8988T (cell line): Measurements from ENCODE around the gene ASB5.
A peak's percentile ranks its signal among the peaks of the same experiment; 100 is the strongest.
"Not testable (repeated sequence)": the region's sequence is repeated elsewhere in the genome, so short reads cannot be mapped to it uniquely, and the experiment has no call there.

Source experiments
- DNase-seq: peaks from one replicate; pipeline ENCODE4 v3.0.0; 2011

ASB5 gene

DNA sequence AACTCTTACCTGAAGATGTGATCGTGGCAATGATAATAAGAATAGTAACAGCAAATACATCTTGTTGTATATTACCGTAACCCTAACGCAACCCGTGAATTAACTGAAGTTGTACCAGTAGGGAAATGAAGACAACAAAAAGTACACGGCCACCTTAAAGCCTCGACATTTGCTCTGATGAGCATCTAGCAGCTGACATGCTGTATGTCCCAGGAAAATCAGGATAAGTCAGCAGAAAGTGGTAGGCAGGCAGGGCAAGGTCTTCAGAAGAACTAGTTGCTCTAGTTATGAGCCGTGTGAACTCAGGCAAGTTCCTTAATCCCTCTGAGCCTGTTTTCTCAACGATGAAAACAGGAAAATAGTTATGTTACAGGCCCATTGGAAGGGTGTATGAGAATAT lies 7.7 kb upstream of the ASB5 start:
- no peak for DNase-seq

DNA sequence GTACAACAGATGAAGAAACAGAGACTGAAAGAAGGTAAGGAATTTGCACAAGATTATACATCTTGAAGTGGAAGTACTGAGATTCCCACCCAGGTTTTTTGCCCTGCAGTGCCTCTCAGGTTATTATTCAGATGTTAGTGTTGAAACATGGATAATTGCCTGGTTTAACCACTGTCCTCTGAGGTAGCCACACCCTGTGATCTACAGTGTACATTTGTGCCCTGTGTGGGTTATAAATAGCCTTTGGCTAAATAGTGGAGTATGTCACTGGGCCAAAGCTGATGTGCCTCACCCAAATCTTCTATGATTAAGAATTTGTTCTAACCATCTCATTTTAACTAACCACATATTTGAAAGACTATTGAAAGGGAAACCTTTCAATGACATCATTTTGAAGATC lies 5.4 kb upstream of the ASB5 start:
- DNase-seq, result no peak

DNA sequence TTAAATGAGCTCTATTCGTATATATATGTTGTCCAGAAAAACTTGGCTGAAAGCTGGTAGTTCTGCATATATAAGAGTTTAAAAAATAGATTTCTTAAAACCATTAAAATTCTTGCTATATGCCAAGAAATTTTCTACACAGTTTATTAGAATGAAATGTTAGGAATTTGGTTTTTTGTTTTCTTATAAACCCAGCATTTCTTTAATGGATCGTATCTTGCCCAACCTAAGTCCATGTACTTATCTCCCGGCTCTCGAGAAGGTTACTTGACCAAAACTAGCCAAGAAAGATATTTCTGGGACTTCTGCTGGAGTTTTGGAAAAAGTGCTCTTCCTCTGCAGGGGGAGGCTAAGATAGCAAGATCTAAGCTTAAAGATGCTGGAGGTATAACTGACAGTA lies 4.7 kb upstream of the ASB5 start:
- no peak for DNase-seq

DNA sequence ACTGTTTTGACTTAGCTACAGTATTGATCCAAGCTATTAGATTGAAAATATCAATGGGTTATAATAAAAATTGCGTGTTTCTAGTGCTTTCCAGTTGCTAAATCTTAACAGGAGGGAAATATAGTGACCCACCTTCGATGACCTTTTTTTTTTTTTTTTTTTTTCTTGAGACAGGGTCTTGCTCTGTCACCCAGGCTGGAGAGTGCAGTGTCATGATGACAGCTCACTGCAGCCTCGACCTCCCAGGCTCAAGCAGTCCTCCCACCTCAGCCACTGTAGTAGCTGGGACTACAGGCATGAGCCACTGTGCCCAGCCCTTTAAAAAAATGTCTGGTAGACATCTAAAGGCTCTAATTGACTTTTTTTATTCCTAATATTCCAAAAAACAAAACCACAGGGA lies 3.8 kb upstream of the ASB5 start:
- no peak for DNase-seq

DNA sequence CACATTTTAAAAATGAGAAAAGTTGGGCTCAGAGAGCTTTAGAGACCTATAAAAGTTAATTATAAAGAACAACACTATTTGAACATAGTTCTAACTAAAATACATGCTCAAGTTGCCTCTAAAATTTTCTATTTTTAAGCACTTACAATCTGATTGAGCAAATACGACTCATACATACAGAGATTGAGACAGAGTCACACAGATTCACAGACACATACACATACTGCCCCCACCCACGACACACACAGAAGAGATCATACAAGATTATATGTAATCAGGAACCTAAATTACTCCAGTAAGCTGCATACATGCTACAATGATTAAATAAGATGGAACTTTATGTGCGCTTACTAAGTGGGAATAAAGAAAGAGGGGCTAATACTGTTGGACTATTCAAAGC lies 2.7 kb upstream of the ASB5 start:
- no peak for DNase-seq

DNA sequence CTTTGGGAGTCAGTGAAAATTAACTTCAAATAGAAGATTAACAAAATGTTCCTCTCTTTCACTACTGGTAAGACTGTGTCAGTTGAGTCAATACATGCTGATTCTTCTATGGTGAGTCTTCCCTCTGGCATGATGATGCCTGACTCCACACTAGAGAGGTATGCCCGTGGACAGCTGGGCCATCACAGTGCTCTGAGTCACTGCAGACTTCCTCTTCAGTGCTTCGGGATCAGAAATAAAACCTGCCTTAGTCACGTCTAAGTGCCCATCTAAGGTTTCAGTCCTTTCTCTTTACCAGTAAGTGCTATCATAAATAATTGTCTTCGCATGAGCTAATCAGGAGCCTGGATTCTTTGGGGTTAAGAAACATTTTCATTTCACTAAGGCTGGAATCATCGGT lies 1.6 kb upstream of the ASB5 start:
- peak; percentile 30 for DNase-seq

DNA sequence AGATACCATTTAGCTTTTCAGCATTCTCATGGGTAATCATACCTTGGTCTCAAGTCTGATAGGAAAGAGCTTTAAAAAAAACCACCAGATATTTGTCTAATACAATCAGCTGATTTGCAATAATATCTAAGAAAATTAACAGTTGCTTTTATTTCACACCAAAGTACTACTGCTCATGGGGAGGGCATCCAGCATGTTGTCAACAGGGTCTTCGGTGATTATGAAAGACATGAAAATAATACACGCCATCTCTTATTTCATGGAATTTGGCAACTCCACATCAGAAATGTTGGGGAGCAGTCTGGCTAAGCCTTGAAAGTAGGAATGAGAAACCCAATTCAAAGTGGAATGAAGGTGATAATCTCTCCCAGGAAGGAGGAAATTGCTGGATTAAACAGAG lies 3.0 kb downstream of the ASB5 start:
- DNase-seq, result no peak

DNA sequence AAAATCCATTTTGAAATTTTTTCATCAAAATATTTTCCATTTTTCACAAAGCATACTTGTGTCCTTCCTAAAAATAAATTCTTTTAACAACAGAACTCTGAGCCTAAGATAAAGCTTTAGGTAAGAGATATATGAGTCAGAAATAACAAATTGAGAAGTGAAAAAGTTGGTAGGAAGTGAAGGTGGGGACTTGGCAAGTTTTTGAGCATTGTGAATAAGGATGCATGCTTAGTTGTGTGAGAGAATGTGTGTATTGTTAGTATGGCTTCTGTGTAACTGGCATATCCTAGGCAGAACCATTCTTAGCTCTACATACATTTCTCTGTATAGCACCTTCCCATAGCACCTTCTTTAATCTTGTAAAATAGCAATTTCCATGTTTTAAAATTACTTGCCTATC lies 6.8 kb downstream of the ASB5 start:
- no peak for DNase-seq

DNA sequence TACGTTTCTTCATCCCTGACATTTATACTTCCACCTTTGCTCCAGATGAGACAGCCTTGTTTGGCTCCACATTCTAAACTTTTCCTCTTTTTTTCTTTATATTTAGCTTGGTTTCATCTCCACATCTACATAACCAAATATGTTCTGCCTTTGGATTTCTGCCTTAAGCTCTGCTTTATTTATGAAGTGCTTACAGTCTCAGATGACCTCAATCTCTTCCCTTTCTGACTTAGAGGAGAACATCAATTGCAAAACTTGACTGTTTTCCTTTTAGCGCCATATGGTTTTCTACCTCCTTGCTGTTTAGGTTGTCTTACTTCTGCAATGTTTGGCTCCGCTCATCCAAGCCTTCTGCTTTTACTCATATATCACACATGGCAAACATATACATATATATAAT lies 7.5 kb downstream of the ASB5 start:
- DNase-seq, result no peak

DNA sequence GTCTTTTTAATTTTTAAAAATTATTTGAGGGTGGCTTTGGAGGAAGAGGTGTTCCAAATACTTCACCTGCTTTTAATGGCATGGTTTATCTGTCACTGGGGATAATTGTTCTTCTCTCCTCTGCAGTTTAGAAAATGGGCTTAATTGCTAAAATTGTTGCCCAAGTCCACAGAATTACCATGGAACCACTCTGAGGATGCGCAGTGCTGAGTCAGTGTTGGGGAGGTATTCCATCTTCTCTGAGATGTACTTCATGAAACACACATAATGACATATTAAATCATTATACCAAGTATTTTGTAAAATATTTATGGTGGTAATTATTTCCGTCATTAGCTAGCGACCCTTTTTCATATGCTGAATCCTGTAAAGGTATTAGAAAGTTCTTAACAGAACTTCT lies 8.0 kb downstream of the ASB5 start:
- DNase-seq, result no peak

DNA sequence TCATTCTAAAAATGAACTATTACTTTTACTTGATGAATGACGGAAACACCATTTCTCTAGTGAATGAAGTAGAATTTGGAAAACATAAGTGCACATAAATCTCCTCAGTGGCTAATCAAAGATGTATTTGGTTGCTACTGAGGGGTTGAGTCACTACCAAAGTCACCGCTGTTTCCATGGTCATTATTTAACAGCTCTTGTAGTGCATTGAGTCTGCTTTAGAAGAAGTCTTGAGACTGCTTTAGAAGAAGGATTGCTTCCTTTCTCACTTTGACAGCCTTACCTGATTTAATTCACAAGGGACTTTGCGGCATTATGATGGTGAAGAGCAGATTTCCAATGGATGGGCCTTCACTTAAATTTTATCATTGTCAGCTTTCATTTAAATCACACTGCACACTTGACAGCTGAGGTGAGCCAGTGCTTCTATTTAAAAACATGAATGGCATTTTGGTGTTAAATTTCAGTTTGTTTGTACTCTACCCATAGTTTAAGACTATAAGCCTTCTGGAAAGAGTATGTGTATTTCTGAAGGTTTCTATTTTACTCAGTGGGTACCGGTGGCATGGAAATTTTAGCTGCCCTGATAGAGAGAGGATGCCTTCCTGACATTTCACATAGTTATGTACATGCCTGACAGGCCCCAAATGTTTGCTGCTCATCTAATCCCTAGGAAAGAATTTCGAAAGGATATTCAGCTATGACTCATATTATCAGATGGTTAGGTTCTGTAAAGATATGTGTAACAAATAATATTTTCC lies 9.5 kb downstream of the ASB5 start:
- DNase-seq, result no peak

DNA sequence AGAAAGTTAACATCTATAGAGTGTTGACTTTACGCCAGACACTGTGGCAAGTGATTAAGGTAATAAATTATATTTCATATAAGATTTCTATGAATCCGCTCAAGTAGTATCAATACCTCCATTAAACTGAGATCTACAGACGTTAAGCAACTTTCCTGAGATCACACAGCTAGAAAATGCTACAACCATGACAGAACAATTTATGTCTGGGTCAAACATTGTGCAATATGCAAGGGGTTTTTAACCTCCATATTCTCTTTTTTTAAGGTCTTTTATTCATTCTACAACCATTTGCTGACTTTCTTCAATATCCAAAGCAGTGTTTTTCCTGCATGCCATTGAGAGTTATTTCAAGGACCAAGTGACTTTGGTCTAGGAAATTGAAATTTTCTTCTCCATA lies 10.9 kb downstream of the ASB5 start:
- DNase-seq, result no peak

DNA sequence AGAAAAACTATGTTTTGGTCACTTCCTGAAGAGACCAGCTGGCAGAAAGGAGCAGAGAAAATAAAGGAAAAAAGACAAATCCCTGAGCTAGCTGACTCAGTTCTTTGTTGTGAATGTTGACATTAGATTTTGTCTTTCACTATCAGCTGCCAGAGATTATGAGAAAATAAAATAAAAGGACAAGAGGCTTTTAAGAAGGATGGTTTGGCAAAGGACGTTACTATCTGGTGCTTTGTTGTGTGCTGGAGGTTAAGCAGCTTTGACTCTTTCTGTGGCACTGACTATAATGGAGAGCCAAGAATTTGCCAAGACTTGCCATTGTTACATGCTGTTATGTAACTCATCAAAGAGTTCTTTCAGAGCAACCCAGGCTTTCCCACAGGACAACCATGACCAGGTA lies 12.1 kb downstream of the ASB5 start:
- DNase-seq, result no peak

DNA sequence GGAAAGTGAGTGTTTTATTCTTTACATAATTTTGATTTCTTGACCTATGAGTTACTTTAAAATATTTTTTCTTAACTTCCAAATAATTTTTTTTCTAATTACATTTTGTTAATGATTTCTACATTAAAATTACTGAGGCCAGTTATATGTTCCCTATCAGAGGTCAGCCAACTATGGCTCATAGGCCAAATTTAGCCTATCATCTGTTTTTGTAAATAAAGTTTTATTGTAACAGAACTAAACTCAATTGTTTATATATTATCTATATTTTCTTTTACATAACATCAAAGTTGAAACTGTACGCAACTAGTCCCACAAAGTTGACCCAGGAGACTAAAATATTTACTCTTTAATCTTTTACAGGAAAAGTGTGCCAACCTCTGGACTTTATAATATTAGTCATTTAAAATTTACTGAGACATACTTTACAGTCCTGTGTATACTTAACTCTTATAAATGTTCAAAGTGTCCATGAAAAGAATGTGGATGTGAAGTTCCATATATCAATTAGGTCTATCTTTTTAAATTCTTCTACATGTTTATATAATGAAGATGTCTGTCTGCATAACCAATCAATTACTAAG lies 26.2 kb downstream of the ASB5 start:
- no peak for DNase-seq

DNA sequence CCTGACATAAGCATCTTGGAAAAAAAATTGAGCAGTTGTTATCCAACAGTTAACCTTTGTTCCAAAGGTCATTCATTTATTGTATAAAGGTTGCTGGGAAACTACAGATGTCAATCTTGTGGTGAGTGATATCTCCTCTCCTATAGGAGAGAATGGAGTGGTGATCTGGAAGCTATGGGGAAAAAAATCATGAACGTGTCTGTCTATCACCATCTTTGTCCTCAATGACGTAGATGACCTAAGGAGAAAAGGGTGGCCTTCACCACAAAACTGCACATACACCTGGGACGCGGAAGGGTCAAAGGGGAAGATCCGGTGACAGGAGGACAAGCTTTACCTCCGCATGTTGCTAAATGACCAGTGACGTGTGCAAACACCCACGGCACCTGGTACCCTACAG lies 27.3 kb downstream of the ASB5 start:
- DNase-seq, result no peak

DNA sequence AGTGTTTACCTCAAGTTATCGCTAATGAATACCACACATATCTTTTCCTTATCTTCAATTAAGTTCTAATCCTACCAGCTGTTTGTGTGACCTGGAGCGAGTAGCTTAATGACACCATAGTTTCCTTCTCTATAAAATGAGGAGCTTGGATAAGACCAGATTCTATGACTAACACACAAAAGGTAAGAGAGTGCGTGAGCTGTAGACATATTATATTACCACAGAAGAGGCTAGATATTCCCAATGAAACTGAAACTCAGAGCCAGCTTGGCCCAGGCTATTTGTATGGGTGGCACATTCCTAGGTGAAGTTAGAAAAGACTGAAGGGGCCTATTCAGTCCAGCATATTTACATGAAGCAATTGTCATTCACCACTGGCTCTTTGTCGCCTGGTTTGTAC lies 30.2 kb downstream of the ASB5 start:
- no peak for DNase-seq

DNA sequence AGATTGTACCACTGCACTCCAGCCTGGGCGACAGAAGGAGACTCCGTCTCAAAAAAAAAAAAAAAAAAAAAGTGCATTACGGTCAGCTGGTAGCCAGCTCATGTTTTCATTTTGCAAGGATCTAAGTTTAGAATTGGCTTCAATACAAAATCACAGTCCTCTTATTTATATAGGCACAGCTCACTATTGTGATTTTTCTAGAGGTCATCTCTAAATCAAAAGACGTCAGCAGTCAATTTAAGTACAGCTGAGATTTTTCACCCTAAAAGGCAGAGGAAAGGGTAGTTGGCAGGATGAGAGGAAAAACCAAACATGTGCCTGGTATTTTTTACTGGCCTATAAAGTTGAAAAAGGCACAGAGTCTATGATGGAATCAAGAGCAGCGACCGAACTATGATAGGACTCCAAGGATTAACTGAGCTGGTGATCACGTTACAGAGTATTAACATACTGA lies 30.8 kb downstream of the ASB5 start:
- no peak for DNase-seq

DNA sequence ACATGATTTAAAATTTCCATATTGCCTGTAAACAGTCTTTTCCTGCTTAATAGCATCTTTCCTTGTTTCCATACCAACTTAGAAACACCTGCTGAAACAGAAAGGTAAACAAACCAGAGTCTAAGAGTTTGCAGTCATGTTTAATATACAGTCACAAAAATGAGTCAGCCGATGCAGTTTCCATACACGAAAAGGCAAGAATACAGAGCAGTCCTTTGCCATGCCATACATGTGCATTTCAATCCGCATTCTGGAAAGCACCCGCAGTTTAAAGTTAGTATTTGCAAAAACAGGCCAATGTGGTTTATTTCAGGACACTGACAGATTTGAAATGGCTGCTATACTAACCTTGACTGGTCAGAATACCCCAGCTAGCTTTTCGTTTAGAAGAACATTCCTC lies 32.1 kb downstream of the ASB5 start:
- no peak for DNase-seq

DNA sequence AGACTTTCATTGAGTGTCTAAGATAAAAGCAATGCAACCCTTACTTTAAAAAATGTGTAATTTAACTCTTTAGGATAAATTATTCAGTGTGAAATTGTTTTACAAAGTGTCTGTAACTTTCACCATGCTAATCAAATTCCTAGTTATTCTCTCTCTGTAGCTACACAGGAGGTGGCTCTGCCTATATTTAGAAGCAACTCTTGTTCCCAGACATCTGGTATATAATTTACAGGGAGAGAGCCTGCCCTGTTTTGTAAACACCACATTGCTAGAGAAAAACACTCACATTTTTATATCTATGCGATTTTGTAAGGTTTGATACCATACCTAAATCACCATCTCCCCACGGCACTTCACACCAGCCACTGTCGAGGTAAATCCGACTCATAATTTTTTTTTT lies 38.2 kb downstream of the ASB5 start:
- no peak for DNase-seq

DNA sequence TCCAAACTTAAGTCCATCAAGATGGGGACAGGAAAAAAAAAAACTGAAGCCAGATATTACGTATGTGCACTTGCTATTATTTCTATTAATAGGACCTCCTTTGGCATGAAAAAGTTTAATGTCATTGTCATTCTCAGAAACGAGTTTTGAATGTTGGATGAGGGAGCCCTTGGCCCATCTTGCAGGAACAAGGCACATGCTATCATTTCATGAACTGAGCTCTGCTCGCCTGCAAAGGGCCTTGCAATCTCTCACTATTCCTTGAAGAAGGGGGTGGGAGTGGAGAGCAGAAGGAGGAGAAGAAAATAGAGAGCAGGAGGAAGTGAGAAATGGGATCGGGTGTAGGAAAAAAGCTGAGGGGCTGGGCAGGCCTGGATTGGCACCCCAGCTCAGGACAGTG lies 39.4 kb downstream of the ASB5 start:
- no peak for DNase-seq

DNA sequence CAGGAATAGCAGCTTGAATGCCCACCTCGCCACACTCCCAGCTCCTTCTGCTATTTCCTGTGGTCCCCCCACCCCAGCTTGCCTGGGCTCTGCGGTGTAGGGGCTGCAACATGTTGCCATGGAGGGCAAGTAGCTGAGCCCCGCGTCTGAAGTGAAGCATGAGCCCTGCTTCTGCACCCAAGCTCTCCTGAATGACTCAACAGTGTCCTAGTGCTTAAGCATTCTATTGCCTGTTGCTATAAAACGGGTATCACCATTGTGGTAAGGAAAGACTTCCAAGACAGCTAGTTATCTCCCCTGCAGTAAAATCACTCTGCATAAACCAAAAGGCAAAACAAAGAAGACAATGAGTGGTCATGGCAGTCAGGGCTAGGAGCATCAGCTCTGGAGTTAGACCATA lies 42.3 kb downstream of the ASB5 start:
- DNase-seq, result no peak

DNA sequence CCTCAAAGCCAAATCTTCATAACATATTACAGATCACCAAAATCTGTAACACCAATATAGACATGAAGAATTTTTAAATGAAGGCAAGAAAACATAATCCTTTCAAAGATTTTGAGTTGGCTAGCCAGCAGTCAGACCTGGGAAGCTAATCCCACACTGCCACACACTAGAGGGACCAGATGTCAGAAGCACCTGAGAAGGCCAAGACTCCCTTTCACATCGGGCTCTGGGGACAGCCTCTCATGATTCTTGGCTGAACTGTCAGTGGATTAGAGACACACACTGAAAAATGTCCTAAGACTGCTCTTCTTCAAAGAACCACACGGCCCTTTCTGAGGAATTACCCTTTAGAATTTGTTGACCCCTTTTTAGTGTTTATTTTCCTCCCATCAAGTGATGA lies 45.5 kb downstream of the ASB5 start:
- no peak for DNase-seq

DNA sequence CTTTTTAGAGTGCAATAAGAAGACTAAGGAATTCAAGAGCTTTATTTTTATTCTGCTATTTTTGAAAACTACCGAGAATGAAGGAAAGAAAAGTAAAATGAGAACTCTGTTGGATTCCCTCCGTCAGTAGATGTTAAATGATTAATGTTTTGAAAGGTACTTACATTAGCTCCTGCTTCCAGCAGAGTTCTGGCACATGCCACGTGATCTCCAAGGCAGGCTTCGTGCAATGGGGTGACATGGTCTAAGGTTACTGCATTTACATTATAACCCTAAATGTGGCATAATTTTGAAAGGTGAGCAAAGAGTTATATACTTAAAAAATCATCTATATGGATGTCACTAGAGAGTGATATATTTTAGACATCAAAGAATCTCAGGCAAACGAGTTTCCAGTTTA lies 46.9 kb downstream of the ASB5 start:
- DNase-seq, result no peak

DNA sequence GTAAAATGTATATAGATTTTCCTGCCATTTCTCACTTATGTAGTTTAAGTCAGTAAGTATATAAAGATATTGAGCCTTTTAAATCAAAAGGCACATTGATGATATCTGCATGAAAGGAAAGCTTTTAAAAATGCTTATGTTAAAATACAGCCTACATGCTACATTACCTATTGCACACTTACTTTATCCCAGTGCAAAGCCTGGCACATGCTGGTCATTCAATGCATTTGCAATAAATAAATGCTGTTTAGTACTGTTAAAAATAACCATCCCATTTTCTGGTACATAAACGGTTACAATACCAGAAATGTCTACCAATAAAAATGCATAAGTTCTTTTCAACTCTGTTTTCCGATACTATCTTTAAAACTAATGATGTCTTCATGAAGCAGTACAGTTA lies 51.5 kb downstream of the ASB5 start:
- no peak for DNase-seq

DNA sequence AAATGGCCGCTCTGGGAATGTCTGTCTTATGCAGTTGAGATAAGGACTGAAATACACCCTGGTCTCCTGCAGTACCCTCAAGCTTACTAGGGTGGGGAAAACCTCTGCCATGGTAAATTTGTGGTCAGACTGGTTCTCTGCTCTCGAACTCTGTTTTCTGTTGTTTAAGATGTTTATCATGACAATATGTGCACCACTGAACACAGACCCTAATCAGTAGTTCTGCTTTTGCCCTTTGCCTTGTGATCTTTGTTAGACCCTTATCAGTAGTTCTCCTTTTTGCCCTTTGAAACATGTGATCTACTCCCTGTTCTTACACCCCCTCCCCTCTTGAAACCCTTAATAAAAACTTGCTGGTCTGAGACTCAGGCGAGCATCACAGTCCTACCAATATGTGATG lies 56.7 kb downstream of the ASB5 start:
- not testable (repeated sequence) for DNase-seq
